ENCODE results near the gene NRARP.

- TF ChIP-seq CTCF (IDR thresholded peaks at IDR 0.05) (no peak), POLR2AphosphoS5 (IDR thresholded peaks at IDR 0.05; ENCODE audit: low read depth, low read length) (no peak)
Observed at GRCh38 chr9:137270929-137271695, 31.0 kb downstream of the NRARP start.
